SU-DHL-6 (cell line): ENCODE data around the gene KDM1B.

Source experiments
- CTCF ChIP-seq: fragments of 200-600 bp; sonication (generic); IDR thresholded peaks from one replicate; pipeline ENCODE4 v1.5.1; 2017; ENCODE audit warnings: antibody characterized with exemption, mild to moderate bottlenecking, low read length, moderate library complexity; ENCODE audit not compliant: insufficient read depth, poor library complexity, severe bottlenecking
- EZH2phosphoT487 ChIP-seq: fragments of 200-600 bp; sonication (generic), shearing (Covaris generic); conservative IDR thresholded peaks from 2 replicates; pipeline ENCODE4 v1.6.1; 2018; ENCODE audit warnings: mild to moderate bottlenecking, antibody characterized with exemption, low read length, moderate library complexity, mixed read lengths

GRCh38 chr6:18213439-18213838, 58.2 kb downstream of the KDM1B start:
- TF ChIP-seq CTCF = no peak
- TF ChIP-seq EZH2phosphoT487 = no peak
